DMS153 (cell line): Measurements from ENCODE around the gene GMDS.

Experiments used
- DNase-seq: peaks from one replicate; lab custom pipeline; 2025; lab: John Stamatoyannopoulos, UW

The GMDS gene

GRCh38 chr6:2178125-2178524 lies 67.3 kb downstream of the GMDS start:
- DNase-seq: no peak

DNA sequence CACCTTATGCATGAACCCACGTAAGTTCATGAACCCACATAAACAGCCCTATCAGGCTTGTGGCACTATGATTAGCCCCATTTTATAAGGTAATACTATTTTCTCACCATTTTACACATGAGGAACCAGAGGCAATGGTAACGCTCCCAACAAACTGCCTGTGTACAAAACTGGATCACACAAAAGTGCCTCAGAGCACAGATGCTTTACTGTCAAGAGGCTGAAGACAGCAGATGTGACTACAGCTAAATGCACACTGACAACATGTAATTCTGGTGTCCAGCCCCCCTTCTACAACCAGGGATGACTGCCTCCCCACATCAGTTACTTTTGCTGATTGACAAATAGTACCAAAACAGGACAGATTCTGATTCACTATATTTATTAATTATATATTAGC lies 69.6 kb downstream of the GMDS start:
- DNase-seq: no peak

DNA sequence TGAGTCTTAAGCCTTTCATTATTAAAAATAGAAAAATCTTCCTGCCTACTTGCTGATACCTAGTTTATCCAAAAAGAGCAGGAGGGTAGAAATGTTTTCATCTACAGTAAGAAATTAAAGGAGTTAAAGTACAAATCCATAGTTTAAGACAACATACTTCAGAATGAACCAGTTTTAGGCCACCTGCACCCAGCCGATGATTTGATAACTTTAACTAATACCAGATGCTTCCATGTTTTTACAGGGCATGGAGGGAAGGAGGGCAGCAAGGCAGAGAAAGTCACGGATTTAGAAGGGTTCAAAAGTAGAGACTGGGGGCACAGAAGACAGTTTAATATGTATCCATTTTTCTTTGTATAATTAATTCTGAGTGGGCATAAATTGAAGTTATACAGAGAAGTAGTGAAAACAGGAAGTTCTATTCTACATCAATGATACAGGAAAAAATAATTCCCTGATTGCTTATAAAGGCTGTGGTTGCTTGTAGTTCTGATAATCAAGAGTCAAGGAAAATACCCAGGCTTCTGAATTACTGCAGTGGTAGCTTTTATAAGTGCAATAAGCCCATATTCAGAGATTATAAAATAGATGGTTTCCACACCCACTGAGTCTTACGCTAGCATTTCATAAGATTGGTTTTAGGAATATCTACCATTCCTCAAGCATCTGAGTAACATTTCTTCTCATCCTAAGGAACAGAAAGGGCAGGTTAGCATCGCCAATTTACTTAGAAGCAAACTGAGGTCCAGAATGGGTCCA lies 72.0 kb downstream of the GMDS start:
- no peak for DNase-seq

GRCh38 chr6:2171728-2172127 lies 73.7 kb downstream of the GMDS start:
- DNase-seq: no peak

GRCh38 chr6:2168480-2168879 lies 76.9 kb downstream of the GMDS start:
- no peak for DNase-seq

DNA sequence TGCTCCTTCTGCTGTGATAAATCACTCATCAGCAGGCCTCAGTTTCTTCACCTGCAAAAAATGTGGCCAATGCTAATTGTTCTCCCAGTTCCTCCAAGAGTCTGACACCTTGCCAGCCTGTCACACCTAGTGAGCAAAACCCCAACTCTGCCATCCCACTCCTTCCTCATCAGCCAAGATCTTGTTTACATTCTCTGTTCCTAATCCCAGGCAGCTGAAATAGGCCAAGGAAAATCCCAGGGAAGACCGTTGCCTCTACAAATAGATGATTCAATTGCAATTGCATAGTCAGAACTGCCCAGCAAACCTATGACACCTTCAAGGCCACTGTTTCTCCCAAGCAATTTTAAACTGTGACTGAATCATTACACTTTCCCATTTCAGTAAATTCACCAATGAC lies 78.7 kb downstream of the GMDS start:
- DNase-seq: no peak

DNA sequence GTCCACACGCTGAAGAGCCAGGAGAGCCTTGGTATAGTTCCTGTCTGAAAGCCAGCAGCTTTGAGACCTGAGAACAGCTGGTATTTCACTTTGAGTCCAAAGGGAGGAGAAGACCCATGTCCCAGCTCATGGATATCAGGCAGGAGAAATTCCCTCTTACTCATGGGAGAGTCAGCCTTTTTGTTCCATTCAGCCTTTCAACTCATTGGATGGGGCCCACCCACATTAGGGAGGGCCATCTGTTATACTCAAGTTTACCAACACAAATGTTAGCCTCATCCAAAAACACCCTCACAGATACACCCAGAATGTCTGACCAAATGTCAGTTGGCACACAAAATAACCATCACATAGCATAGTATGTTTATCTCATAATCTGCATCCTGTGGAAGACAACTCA lies 80.1 kb downstream of the GMDS start:
- DNase-seq: no peak

DNA sequence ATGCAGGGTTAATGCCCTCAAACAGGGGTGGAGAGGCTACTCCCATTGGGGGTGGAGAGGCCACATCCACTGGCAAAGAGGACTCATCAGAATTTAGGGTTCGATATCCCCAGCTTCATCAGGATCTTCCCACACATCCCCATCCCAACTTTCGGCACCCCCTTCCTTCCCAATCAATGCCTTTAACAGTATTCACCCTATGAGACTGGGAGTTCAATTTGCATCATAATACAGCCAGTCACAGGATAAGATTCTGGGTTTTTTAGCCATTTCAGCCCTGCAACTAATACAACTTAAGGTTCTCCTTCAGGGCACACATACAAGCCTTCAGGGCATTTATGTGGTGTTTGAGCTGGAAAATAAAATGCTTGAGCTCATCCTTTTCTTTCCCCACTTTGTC lies 80.9 kb downstream of the GMDS start:
- no peak for DNase-seq

GRCh38 chr6:2162079-2162445 lies 83.3 kb downstream of the GMDS start:
- no peak for DNase-seq

DNA sequence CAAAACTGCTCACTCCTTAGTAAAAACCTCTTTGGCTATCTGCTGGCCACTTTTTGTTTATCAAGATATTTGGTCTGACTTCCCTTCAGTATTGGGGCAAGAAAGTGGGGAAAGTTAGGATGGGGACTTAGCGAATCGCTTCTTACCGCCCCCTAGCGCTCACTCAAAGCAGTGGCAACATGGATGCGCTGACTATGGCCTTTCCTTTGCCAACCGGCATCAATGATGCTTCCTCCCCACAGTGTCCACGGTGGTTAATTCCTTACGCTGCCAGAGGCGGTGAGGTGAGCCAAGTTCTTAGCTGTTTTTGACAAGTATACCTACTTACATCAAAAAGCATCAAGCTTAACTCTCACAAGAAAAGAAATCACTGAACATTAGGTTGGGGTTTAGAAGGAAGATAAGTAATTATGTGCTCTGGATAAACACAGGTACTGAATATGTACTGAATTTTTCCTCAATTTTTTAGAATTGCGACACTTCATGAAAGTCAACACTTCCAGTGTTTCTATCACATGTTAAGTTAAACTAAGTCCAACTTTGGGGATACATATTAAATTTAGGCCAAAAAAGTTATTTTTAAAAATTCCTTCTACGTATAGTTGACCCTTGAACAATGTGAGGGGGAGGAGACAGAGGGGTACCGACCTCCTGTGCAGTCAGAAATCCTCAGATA lies 86.7 kb downstream of the GMDS start:
- DNase-seq: no peak

GRCh38 chr6:2157441-2158127 lies 87.8 kb downstream of the GMDS start:
- no peak for DNase-seq

GRCh38 chr6:2155206-2155605 lies 90.2 kb downstream of the GMDS start:
- DNase-seq: peak; percentile 9

DNA sequence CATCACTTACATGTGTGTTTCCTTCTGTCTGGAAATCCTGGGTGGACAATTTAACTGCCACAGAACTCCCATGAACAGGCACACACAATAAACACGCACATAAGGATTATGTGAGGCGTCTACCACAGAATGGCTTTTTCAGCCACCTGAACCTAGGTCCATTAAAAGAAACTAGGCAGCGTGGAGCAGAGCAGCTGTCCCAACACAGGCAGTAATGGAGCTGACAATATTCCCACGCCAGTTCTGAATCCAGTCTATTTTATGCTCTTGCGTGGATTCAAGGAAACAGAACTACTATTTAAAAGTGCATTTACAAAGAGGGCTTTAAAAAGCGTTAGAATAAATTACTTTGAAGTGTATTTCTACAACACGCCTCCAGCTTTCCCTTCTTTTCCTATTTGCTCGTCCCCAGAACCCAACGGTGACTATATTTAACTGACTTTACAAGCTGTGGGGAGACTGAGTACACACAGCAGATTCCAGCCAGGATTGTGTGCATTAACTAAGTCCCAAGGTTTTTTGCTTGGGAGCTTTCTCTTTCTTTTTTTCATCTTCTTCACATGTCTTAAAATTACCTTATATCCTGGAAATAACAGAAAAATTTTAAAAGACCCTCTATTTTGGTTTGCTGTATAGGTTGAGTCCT lies 95.9 kb downstream of the GMDS start:
- peak; percentile 0 for DNase-seq

DNA sequence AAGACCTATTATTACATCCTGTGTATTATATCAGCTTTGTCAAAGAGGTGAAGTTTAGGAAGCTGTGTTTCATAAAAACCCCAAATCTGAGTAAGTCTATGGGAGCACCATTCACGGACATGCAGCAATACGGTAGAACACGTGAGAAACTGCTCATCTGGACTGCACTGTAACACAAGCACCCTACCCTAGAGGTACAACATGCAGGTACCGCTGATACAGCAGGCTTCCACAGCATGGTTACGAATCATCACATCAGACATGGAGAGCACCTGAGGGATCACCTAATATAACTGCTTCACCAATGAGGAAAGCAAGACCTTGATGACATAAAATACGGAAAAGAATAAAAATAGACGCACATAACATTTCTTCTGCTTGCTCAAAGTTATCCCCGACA lies 96.7 kb downstream of the GMDS start:
- no peak for DNase-seq

DNA sequence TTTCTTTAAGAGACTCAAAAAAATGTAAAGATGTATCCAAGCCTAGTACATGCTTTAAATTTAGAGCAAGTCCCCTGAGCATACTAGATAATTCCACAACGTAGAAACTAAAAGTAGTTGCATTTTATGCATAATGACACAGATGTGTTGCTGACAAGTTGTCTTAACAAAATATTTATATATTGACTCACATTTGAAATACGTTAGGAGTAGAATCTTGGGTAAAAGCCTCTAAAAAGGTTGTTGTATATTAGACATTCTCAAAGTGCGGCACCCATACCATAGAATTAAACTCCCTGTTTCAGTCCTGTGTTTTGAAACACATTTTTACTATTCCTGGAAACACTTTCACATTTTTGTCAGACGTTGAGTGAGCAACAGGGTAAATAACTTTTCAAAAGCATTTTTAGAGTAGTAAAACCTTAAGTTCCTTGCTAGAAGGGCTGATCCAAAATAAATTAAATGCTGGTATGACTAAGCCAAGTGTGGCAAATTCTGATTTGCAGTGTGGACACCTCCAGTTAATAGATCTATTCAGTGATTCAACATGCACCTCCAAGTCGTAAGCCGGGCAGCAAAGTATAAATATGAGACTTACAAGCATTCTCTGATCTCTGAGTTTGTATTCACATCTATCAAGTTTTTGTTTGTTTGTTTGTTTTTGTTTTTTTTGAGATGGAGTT lies 97.5 kb downstream of the GMDS start:
- no peak for DNase-seq

DNA sequence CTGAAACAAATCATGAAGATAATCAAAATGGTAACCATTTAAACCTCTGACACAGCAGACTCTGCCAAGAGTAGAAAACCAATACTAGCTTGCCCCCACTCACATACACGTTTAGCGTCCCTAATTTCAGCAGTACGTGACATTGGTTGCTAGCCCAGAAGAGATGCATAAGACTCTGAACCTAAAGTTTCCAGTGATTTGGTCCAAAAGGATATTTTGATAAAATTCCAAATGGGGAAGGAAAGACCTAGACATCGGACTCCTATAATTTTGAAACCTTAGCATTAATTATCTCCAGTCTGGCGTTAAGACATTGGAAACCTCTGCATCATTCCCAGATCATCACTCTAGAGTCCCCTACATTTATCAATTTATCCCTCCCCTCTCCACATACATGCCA lies 98.1 kb downstream of the GMDS start:
- no peak for DNase-seq

DNA sequence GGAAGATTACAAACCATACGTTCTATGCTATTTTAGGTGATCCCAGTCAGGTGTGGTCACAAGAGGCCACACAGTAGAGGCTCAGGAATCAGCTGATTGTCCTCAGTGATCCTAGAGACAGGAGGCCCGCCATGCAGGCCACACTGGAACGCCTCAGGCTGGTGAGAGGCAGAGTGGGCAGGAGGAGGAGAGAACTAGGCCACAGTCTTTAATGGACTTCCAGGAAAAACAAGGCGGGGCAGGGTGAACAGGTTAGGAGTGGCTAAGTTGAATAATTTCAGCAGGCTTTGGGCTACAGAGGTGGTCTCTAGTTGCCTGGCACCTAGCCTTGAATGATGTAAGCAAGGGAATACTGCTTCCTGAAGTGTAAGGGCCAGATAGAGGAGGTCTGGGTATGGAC lies 101.2 kb downstream of the GMDS start:
- DNase-seq: no peak

DNA sequence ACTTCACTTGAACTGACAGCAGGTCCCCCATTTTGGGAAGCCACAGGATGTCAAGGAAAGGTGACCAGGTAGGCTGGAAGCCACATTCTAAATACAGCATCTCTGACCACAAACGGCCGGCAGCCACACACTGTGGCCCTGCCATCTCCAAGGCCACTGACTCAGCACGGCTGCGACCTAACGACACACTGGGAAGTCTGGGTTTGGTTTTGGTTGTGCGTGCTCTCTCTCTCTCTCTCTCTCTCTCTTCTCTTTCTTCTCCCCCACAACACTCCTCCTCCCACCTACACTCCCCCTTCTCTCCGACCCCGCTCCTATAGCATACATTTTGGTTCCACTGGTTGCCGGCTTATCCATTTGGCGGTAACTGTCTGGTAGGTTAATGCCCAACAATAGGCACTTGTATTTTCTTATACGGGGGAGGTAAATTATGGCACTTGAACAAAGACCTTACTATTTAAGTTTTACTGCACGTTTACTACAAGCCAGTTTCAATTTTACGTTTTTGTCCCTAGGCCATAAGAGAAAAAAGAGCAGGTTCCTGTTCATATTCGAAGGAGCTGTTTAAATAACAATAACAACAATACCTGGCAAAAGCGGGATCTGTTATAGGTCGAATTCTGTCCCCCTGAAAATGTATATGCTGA lies 103.6 kb downstream of the GMDS start:
- no peak for DNase-seq

GRCh38 chr6:2140438-2141128 lies 104.8 kb downstream of the GMDS start:
- DNase-seq: no peak

DNA sequence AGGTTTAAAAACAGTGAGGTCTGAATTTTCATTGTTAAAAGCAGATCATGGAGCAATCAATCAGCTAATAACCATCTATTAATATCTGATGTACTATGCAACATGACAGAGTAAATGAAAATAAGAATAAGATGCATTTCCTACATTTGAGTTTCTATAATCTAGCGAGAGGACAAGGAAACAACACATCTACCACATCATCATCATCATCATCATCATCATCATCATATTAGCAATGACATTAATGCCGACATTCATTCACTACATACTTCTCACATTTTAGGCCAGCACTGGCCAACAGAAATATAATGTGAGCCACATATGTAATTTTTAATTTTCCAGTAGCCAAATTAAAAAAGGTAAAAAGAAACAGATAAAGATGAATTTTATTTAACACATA lies 110.0 kb downstream of the GMDS start:
- DNase-seq: no peak

GRCh38 chr6:2134554-2134953 lies 110.9 kb downstream of the GMDS start:
- no peak for DNase-seq
